ENCODE measurements around the gene RNASEL. TPM values are rescaled to one million over a fixed set of nuclear protein-coding genes. Genes with fewer than 3 reads are reported as not detected.

Gene RNASEL
- total and polyA plus RNA-seq, 2 of the 13 experiments (the other 11 are each of a cell fraction or from before 2014, with no cell fraction given), result 0.05 to 0.20 TPM

- FAIRE-seq, result no peak
- Histone ChIP-seq H3K27me3 (ENCODE audit: control insufficient read depth in 1 of 2, insufficient read depth in 2 of 2, low read length in 2 of 2) (no peaks in the 10 kb centered on the region), H3K4me3 (replicated peaks in 1 of 3; ENCODE audit: insufficient read depth in 1 of 3, low read depth in 2 of 3, low read length in 3 of 3) (no peak overlapping the region), H3K79me2 (ENCODE audit: insufficient read depth, low read length) (no peaks in the 10 kb centered on the region), H3K4me1 (ENCODE audit: insufficient read depth, low read length) (no peaks in the 10 kb centered on the region), H2AFZ (ENCODE audit: low read length) (no peak overlapping the region), H3K27ac (ENCODE audit: extremely low read length, insufficient read depth, low read length) (no peak overlapping the region), H3K4me2 (ENCODE audit: low read depth, low read length) (no peak overlapping the region), H3K36me3 (replicated peaks in 1 of 2; ENCODE audit: control insufficient read depth in 1 of 2, insufficient read depth in 2 of 2, low read length in 2 of 2) (no peaks in the 10 kb centered on the region), H4K20me1 (ENCODE audit: insufficient read depth, low read length) (no peaks in the 10 kb centered on the region), H3K9ac (ENCODE audit: insufficient read depth, low read depth, low read length) (no peak overlapping the region), H3K9me3 (ENCODE audit: low read length) (no peaks in the 10 kb centered on the region)
- ChIA-PET POLR2A (no interaction called here), CTCF (ENCODE audit: low intra/inter-chr PET ratio, low total read pairs) (no interaction called here)
- BruUV-seq (replicated peaks), result no TSS peak
- intact Hi-C loops (cut with micrococcal nuclease; ENCODE audit: unreplicated experiment) (no loop called here), in situ Hi-C loops (cut with HindIII; ENCODE audit: extremely low pct_ligation_motif_present, low pct_unique_long_range_greater_than_20kb) (no loop called here)
- DNase-seq (ENCODE audit: low spot score), result no peak
- WGBS (ENCODE audit: low lambda C conversion rate), result 61% methylated on average over 5 of the region's 5 CpGs
- ATAC-seq, result no peak
- no peak for TF ChIP-seq DRAP1 (CRISPR knock-in tag; IDR thresholded peaks at IDR 0.05)
- TF ChIP-seq, protein P1, sequence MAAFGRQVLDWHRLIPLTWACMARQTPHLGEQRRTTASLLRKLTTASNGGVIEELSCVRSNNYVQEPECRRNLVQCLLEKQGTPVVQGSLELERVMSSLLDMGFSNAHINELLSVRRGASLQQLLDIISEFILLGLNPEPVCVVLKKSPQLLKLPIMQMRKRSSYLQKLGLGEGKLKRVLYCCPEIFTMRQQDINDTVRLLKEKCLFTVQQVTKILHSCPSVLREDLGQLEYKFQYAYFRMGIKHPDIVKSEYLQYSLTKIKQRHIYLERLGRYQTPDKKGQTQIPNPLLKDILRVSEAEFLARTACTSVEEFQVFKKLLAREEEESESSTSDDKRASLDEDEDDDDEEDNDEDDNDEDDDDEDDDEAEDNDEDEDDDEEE (CRISPR knock-in tag; IDR thresholded peaks at IDR 0.05), result no peak
- no peak for TF ChIP-seq MBNL3 (CRISPR knock-in tag; conservative IDR thresholded peaks at IDR 0.05)
- TF ChIP-seq SMAD9 (CRISPR knock-in tag; IDR thresholded peaks at IDR 0.05), result no peak
- no peak for TF ChIP-seq ZNF121 (CRISPR knock-in tag; IDR thresholded peaks at IDR 0.05)
- no peak for TF ChIP-seq ZKSCAN1 (IDR thresholded peaks at IDR 0.05; ENCODE audit: low read length)
- no peak for TF ChIP-seq RNF2 (conservative IDR thresholded peaks at IDR 0.05; ENCODE audit: low read depth)
Measured at GRCh38 chr1:182567629-182568028, 21.4 kb downstream of the RNASEL start.

- no peaks in the 10 kb centered on the region for H3K79me2 ChIP-seq (ENCODE audit: insufficient read depth, low read length)
- H3K4me3 ChIP-seq (replicated peaks in 1 of 3; ENCODE audit: insufficient read depth in 1 of 3, low read depth in 2 of 3, low read length in 3 of 3), result no peak overlapping the region
- DNase-seq (ENCODE audit: low spot score), result no peak
- ChIA-PET CTCF (ENCODE audit: low intra/inter-chr PET ratio, low total read pairs) (no interaction called here), POLR2A (no interaction called here)
- in situ Hi-C loops (cut with HindIII; ENCODE audit: extremely low pct_ligation_motif_present, low pct_unique_long_range_greater_than_20kb) (no loop called here), intact Hi-C loops (cut with micrococcal nuclease; ENCODE audit: unreplicated experiment) (no loop called here)
- H3K27ac ChIP-seq (ENCODE audit: extremely low read length, insufficient read depth, low read length), result no peak overlapping the region
- H3K9ac ChIP-seq (ENCODE audit: insufficient read depth, low read depth, low read length), result no peak overlapping the region
- no peaks in the 10 kb centered on the region for H4K20me1 ChIP-seq (ENCODE audit: insufficient read depth, low read length)
- H3K27me3 ChIP-seq (ENCODE audit: control insufficient read depth in 1 of 2, insufficient read depth in 2 of 2, low read length in 2 of 2), result no peaks in the 10 kb centered on the region; a peak in 1 of 5 replicates
- no TSS peak for BruUV-seq (replicated peaks)
- 20% methylated on average over 3 of the region's 3 CpGs for WGBS (ENCODE audit: low lambda C conversion rate)
- H3K36me3 ChIP-seq (replicated peaks in 1 of 2; ENCODE audit: control insufficient read depth in 1 of 2, insufficient read depth in 2 of 2, low read length in 2 of 2), result no peaks in the 10 kb centered on the region
- no peak overlapping the region for H3K4me2 ChIP-seq (ENCODE audit: low read depth, low read length)
- no peaks in the 10 kb centered on the region for H3K9me3 ChIP-seq (ENCODE audit: low read length)
- H3K4me1 ChIP-seq (ENCODE audit: insufficient read depth, low read length), result no peaks in the 10 kb centered on the region
- no peak for FAIRE-seq
- H2AFZ ChIP-seq (ENCODE audit: low read length), result no peak overlapping the region
- ATAC-seq, result no peak
- TF ChIP-seq TCF7L2 (IDR thresholded peaks at IDR 0.05; ENCODE audit: low read depth, low read length), result no peak
- TF ChIP-seq ZZZ3 (CRISPR knock-in tag; IDR thresholded peaks at IDR 0.05; ENCODE audit: borderline replicate concordance), result no peak
- no peak for TF ChIP-seq HDAC6 (IDR thresholded peaks at IDR 0.05; ENCODE audit: low read depth, low read length)
- TF ChIP-seq, protein P2, sequence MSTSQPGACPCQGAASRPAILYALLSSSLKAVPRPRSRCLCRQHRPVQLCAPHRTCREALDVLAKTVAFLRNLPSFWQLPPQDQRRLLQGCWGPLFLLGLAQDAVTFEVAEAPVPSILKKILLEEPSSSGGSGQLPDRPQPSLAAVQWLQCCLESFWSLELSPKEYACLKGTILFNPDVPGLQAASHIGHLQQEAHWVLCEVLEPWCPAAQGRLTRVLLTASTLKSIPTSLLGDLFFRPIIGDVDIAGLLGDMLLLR (CRISPR knock-in tag; IDR thresholded peaks at IDR 0.05), result no peak
- TF ChIP-seq ZNF749 (CRISPR knock-in tag; IDR thresholded peaks at IDR 0.05; ENCODE audit: borderline replicate concordance), result no peak
- TF ChIP-seq ASH2L (IDR thresholded peaks at IDR 0.05; ENCODE audit: insufficient read length, low read depth, low read length), result no peak
- no peak for TF ChIP-seq ZNF687 (CRISPR knock-in tag; IDR thresholded peaks at IDR 0.05)
Measured at GRCh38 chr1:182565537-182565936, 23.5 kb downstream of the RNASEL start.
